Body of pancreas (tissue), 4 donors: ENCODE results near the gene MPHOSPH9.

ENCODE experiments used
- CTCF ChIP-seq, 7 experiments: fragments of 450-650 bp in 4 of 7; fragments of 200-600 bp in 3 of 7; sonication (generic) in 3 of 7; IDR thresholded peaks; one replicate each; pipeline ENCODE4 v1.5.1; 2016 to 2019; ENCODE audit warnings: antibody characterized with exemption in 7 of 7
- POLR2A ChIP-seq, 3 donors: fragments of 450-650 bp; IDR thresholded peaks; one replicate each; pipeline ENCODE4 v1.6.1; 2016; ENCODE audit warnings: antibody characterized with exemption in 3 of 3, mild to moderate bottlenecking in 2 of 3

GRCh38 chr12:123269896-123270213, 36.9 kb upstream of the MPHOSPH9 start:
- no peak for TF ChIP-seq POLR2A (IDR thresholded peaks at IDR 0.05)
- no peak for TF ChIP-seq CTCF (IDR thresholded peaks at IDR 0.05)
